Fibroblast of lung (primary cell): Measurements from ENCODE around the gene POU2F1. TPM values are rescaled to one million over a fixed set of nuclear protein-coding genes. Genes with fewer than 3 reads are reported as not detected.

Experiments
- DNase-seq, 2 donors: peaks; one replicate each; pipeline versions ENCODE4 v3.0.0 to v3.0.0-alpha.2; 2010; ENCODE audit warnings: low read depth in 2 of 2
- H2AFZ ChIP-seq: 2 replicates; pipeline ENCODE4 v1.5.1; 2012; ENCODE audit warnings: low read length, control low read depth, inconsistent platforms
- H3K27ac ChIP-seq: 2 replicates; pipeline ENCODE4 v1.5.1; 2011; ENCODE audit warnings: low read length, control low read depth; ENCODE audit not compliant: insufficient read depth
- H3K27me3 ChIP-seq: 2 replicates; pipeline ENCODE4 v1.5.1; 2011; ENCODE audit warnings: mild to moderate bottlenecking, low read length; ENCODE audit not compliant: control insufficient read depth, insufficient read depth
- H3K36me3 ChIP-seq: 2 replicates; pipeline ENCODE4 v1.5.1; 2011; ENCODE audit warnings: low read length; ENCODE audit not compliant: control insufficient read depth, insufficient read depth
- H3K4me1 ChIP-seq: 2 replicates; pipeline ENCODE4 v1.5.1; 2011; ENCODE audit warnings: low read length; ENCODE audit not compliant: control insufficient read depth, insufficient read depth; ENCODE audit errors: extremely low read depth
- H3K4me2 ChIP-seq: 2 replicates; pipeline ENCODE4 v1.5.1; 2011; ENCODE audit warnings: low read length, control low read depth; ENCODE audit not compliant: insufficient read depth; ENCODE audit errors: extremely low read depth
- H3K4me3 ChIP-seq, 4 experiments: fragments of 200-600 bp in 1 of 4; sonication (generic) in 1 of 4; replicated peaks in 1 of 4; 2 replicates each; pipeline ENCODE4 v1.5.1; 2011 to 2016; ENCODE audit warnings: low read length in 4 of 4, low read depth in 3 of 4, mild to moderate bottlenecking in 3 of 4, control low read depth in 2 of 4, inconsistent platforms in 1 of 4, mixed read lengths in 1 of 4; ENCODE audit not compliant: insufficient read depth in 1 of 4; ENCODE audit errors: control extremely low read depth in 1 of 4
- H3K79me2 ChIP-seq: 2 replicates; pipeline ENCODE4 v1.5.1; 2012; ENCODE audit warnings: mild to moderate bottlenecking, low read length, inconsistent platforms; ENCODE audit not compliant: control insufficient read depth, insufficient read depth
- H3K9ac ChIP-seq: 2 replicates; pipeline ENCODE4 v1.5.1; 2011; ENCODE audit warnings: mild to moderate bottlenecking, low read length, control low read depth; ENCODE audit not compliant: insufficient read depth
- H3K9me3 ChIP-seq: 2 replicates; pipeline ENCODE4 v1.5.1; 2012; ENCODE audit warnings: low read depth, low read length; ENCODE audit not compliant: control insufficient read depth, insufficient read depth
- H4K20me1 ChIP-seq: 2 replicates; pipeline ENCODE4 v1.5.1; 2011; ENCODE audit warnings: low read length; ENCODE audit not compliant: control insufficient read depth, insufficient read depth; ENCODE audit errors: extremely low read depth
- EZH2 ChIP-seq: IDR thresholded peaks from 2 replicates; pipeline ENCODE4 v1.5.1; 2012; ENCODE audit warnings: low read length, control low read depth, mild to moderate bottlenecking; ENCODE audit errors: missing control alignments
- polyA plus RNA-seq, 2 donors: library from polyadenylated mRNA; depleted of rRNA in 1 of 2; stranded (reverse) in 1 of 2; unstranded in 1 of 2; fragments of >200 nt; gene quantifications; 2 replicates each; pipeline ENCODE4 v1.2.1, GENCODE V29; 2011 to 2012; ENCODE audit warnings: missing spikeins in 1 of 2
- total RNA-seq: library from RNA; depleted of rRNA; stranded (reverse); fragments of >200 nt; gene quantifications from 2 replicates; pipeline ENCODE4 v1.2.1, GENCODE V29; 2014
- TF ChIP-seq, protein P1 (sequence below), 2 donors: IDR thresholded peaks in 1 of 2; conservative IDR thresholded peaks in 1 of 2; 1 replicate in 1 of 2; 2 replicates in 1 of 2; pipeline ENCODE4 v1.5.1; 2011 to 2012; ENCODE audit warnings: low read length in 2 of 2, control low read depth in 1 of 2, inconsistent platforms in 1 of 2, low read depth in 1 of 2, mild to moderate bottlenecking in 1 of 2

Gene POU2F1
- total and polyA plus RNA-seq, 2 donors (not counting 1 experiment from before 2014, with no cell fraction given): 3.5 to 4.3 TPM

- Histone ChIP-seq H3K4me3 (no peak overlapping the region), H3K4me2 (no peak overlapping the region), H2AFZ (no peak overlapping the region), H3K27ac (no peak overlapping the region), H3K36me3 (no peaks in the 10 kb centered on the region), H3K9ac (no peak overlapping the region), H3K4me1 (no peaks in the 10 kb centered on the region), H3K27me3 (no peaks in the 10 kb centered on the region), H3K9me3 (no peaks in the 10 kb centered on the region), H3K79me2 (no peaks in the 10 kb centered on the region), H4K20me1 (no peaks in the 10 kb centered on the region)
- no peak for DNase-seq
- TF ChIP-seq, protein P1, sequence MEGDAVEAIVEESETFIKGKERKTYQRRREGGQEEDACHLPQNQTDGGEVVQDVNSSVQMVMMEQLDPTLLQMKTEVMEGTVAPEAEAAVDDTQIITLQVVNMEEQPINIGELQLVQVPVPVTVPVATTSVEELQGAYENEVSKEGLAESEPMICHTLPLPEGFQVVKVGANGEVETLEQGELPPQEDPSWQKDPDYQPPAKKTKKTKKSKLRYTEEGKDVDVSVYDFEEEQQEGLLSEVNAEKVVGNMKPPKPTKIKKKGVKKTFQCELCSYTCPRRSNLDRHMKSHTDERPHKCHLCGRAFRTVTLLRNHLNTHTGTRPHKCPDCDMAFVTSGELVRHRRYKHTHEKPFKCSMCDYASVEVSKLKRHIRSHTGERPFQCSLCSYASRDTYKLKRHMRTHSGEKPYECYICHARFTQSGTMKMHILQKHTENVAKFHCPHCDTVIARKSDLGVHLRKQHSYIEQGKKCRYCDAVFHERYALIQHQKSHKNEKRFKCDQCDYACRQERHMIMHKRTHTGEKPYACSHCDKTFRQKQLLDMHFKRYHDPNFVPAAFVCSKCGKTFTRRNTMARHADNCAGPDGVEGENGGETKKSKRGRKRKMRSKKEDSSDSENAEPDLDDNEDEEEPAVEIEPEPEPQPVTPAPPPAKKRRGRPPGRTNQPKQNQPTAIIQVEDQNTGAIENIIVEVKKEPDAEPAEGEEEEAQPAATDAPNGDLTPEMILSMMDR (conservative IDR thresholded peaks at IDR 0.05 in 1 of 2, IDR thresholded peaks at IDR 0.05 in 1 of 2; ENCODE audit: low read depth in 1 of 2, low read length in 2 of 2): no peak
- TF ChIP-seq EZH2: no peak
Measured at GRCh38 chr1:167387251-167387910, 166.7 kb downstream of the POU2F1 start.

DNA sequence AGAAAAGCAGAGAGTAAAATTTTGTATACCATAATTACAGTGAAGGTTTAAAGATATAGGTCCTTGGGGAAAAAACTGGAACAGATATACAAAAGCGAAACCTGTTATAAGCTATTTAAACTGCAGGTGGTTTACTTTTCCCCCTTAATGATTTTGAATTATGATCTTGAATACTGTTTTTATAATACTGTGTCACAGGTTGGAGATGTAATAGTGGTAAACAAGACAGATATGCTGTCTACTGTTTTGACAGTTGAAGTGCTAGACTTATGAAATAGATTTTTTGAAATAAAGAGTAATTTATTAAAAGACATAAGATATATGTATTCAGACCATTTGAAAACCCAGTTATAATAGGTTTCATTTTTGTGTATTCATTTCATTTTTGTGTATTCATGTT is 168.3 kb downstream of the POU2F1 start:
- H3K9me3 ChIP-seq: no peaks in the 10 kb centered on the region
- no peak overlapping the region for H3K27ac ChIP-seq
- no peak overlapping the region for H3K4me2 ChIP-seq
- H3K36me3 ChIP-seq: no peaks in the 10 kb centered on the region
- DNase-seq: no peak
- H4K20me1 ChIP-seq: no peaks in the 10 kb centered on the region
- H3K79me2 ChIP-seq: no peaks in the 10 kb centered on the region
- no peak overlapping the region for H2AFZ ChIP-seq
- H3K4me1 ChIP-seq: no peaks in the 10 kb centered on the region
- no peak for TF ChIP-seq EZH2
- TF ChIP-seq, protein P1 (conservative IDR thresholded peaks at IDR 0.05 in 1 of 2, IDR thresholded peaks at IDR 0.05 in 1 of 2; ENCODE audit: low read depth in 1 of 2, low read length in 2 of 2): no peak
- no peak overlapping the region for H3K4me3 ChIP-seq
- H3K9ac ChIP-seq: no peak overlapping the region
- no peaks in the 10 kb centered on the region for H3K27me3 ChIP-seq

DNA sequence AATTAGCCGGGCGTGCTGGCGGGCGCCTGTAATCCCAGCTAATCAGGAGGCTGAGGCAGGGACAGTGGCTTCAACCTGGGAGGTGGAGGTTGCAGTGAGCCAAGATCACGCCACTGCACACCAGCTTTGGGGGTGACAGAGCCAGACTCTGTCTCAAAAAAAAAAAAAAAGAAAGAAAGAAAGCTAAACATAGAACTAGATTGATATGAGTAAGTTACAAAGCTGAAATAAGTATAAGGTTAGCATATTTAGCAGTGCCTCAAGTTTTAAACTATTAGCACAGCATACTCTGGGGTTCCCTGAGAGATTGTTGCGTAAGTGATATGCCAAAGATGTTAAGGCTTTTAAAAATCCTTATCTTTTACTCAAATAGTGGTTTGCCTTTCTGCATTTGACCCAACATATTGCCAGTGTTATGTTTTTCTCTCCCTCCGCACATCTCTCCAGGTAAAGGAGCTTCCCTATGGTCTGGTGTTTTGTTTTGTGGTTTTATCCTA is 171.6 kb downstream of the POU2F1 start:
- Histone ChIP-seq H3K79me2 (no peaks in the 10 kb centered on the region), H3K27ac (no peak overlapping the region), H3K4me3 (no peak overlapping the region), H3K9me3 (no peaks in the 10 kb centered on the region), H3K27me3 (no peaks in the 10 kb centered on the region), H3K9ac (no peak overlapping the region), H2AFZ (no peak overlapping the region), H4K20me1 (no peaks in the 10 kb centered on the region), H3K4me2 (no peak overlapping the region), H3K36me3 (no peaks in the 10 kb centered on the region), H3K4me1 (no peaks in the 10 kb centered on the region)
- DNase-seq: no peak
- TF ChIP-seq, protein P1 (conservative IDR thresholded peaks at IDR 0.05 in 1 of 2, IDR thresholded peaks at IDR 0.05 in 1 of 2; ENCODE audit: low read depth in 1 of 2, low read length in 2 of 2): no peak
- TF ChIP-seq EZH2: no peak
